PC-3 (cell line): ENCODE results near the gene DUSP5.

Experiments used
- EZH2 ChIP-seq: fragments of 300-600 bp; sonication (generic); IDR thresholded peaks from one replicate; pipeline ENCODE4 v1.6.1; 2017; ENCODE audit warnings: antibody characterized with exemption, mild to moderate bottlenecking, low read length; ENCODE audit not compliant: unreplicated experiment
- EZH2phosphoT487 ChIP-seq: fragments of 300-600 bp; sonication (generic); IDR thresholded peaks from 2 replicates; pipeline ENCODE4 v1.6.1; 2018; ENCODE audit warnings: mild to moderate bottlenecking, antibody characterized with exemption, low read length, borderline replicate concordance
- TF ChIP-seq, protein P1 (sequence below): fragments of 300-600 bp; sonication (generic); conservative IDR thresholded peaks from 2 replicates; pipeline ENCODE4 v1.5.1; 2017; ENCODE audit warnings: antibody characterized with exemption, low read depth, mild to moderate bottlenecking, low read length

GRCh38 chr10:110457851-110458250 lies 39.9 kb upstream of the DUSP5 start:
- TF ChIP-seq, protein P1, sequence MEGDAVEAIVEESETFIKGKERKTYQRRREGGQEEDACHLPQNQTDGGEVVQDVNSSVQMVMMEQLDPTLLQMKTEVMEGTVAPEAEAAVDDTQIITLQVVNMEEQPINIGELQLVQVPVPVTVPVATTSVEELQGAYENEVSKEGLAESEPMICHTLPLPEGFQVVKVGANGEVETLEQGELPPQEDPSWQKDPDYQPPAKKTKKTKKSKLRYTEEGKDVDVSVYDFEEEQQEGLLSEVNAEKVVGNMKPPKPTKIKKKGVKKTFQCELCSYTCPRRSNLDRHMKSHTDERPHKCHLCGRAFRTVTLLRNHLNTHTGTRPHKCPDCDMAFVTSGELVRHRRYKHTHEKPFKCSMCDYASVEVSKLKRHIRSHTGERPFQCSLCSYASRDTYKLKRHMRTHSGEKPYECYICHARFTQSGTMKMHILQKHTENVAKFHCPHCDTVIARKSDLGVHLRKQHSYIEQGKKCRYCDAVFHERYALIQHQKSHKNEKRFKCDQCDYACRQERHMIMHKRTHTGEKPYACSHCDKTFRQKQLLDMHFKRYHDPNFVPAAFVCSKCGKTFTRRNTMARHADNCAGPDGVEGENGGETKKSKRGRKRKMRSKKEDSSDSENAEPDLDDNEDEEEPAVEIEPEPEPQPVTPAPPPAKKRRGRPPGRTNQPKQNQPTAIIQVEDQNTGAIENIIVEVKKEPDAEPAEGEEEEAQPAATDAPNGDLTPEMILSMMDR: no peak
- TF ChIP-seq EZH2: no peak
- no peak for TF ChIP-seq EZH2phosphoT487
